HCT116 (cell line): ENCODE data around the gene HYAL2.

ENCODE experiments used
- CTCF ChIP-seq, 3 experiments: fragments of 200-600 bp in 1 of 3; sonication (generic) in 1 of 3; IDR thresholded peaks in 2 of 3; conservative IDR thresholded peaks in 1 of 3; 2 replicates each; pipeline ENCODE4 v1.5.1; 2012 to 2017; ENCODE audit warnings: low read depth in 2 of 3, low read length in 2 of 3, antibody characterized with exemption in 1 of 3, borderline replicate concordance in 1 of 3, control low read depth in 1 of 3, mild to moderate bottlenecking in 1 of 3, mixed read lengths in 1 of 3, mixed run types in 1 of 3, moderate library complexity in 1 of 3; ENCODE audit not compliant: insufficient read depth in 1 of 3
- EZH2phosphoT487 ChIP-seq: fragments of 200-600 bp; IDR thresholded peaks from 2 replicates; pipeline ENCODE4 v1.6.1; 2018; ENCODE audit warnings: antibody characterized with exemption, borderline replicate concordance
- POLR2A ChIP-seq: IDR thresholded peaks from 2 replicates; pipeline ENCODE4 v1.7.0; 2011; ENCODE audit warnings: borderline replicate concordance; ENCODE audit not compliant: insufficient read depth, insufficient read length; ENCODE audit errors: extremely low read depth
- REST ChIP-seq: IDR thresholded peaks from 2 replicates; pipeline ENCODE4 v1.6.1; 2012; ENCODE audit warnings: low read depth
- ZBTB33 ChIP-seq: IDR thresholded peaks from 2 replicates; pipeline ENCODE4 v1.6.1; 2011; ENCODE audit warnings: mild to moderate bottlenecking, low read length, moderate library complexity; ENCODE audit not compliant: insufficient replicate concordance; ENCODE audit errors: extremely low read depth
- ZNF274 ChIP-seq: fragments of 200-500 bp; sonication (Bioruptor generic); IDR thresholded peaks from 2 replicates; pipeline ENCODE4 v1.6.1; 2014; ENCODE audit warnings: mild to moderate bottlenecking, low read depth, low read length, inconsistent platforms

- no peak for TF ChIP-seq ZBTB33
- no peak for TF ChIP-seq REST
- no peak for TF ChIP-seq ZNF274
- TF ChIP-seq POLR2A, result no peak
- no peak for TF ChIP-seq CTCF (IDR thresholded peaks at IDR 0.05 in 2 of 3, conservative IDR thresholded peaks at IDR 0.05 in 1 of 3; ENCODE audit: borderline replicate concordance in 1 of 3, insufficient read depth in 1 of 3, low read depth in 2 of 3, low read length in 2 of 3)
- no peak for TF ChIP-seq EZH2phosphoT487
Measured at GRCh38 chr3:50354186-50354764, 31.7 kb upstream of the HYAL2 start.
